WERI-Rb-1 (cell line): ENCODE data around the gene BCL2.

Source experiments
- DNase-seq: peaks from one replicate; pipeline ENCODE4 v3.0.0-alpha.2; 2020
- H3K27ac ChIP-seq: fragments of 250-450 bp; sonication (Bioruptor Pico); 2 replicates; pipeline ENCODE4 v1.5.1; 2020; ENCODE audit warnings: mild to moderate bottlenecking, moderate library complexity
- H3K27me3 ChIP-seq: fragments of 250-450 bp; sonication (Bioruptor Pico); 2 replicates; pipeline ENCODE4 v1.5.1; 2021; ENCODE audit warnings: mild to moderate bottlenecking, low read depth, moderate library complexity; ENCODE audit not compliant: insufficient read depth, severe bottlenecking
- H3K36me3 ChIP-seq: fragments of 250-450 bp; sonication (Bioruptor Pico); 2 replicates; pipeline ENCODE4 v1.5.1; 2020; ENCODE audit warnings: mild to moderate bottlenecking, moderate library complexity
- H3K4me3 ChIP-seq: 2 replicates; pipeline ENCODE4 v1.5.1; 2011; ENCODE audit warnings: low read depth, mild to moderate bottlenecking, control low read depth, low read length
- H3K9me3 ChIP-seq: fragments of 250-450 bp; sonication (Bioruptor Pico); 2 replicates; pipeline ENCODE4 v1.5.1; 2021; ENCODE audit warnings: mild to moderate bottlenecking, moderate library complexity; ENCODE audit not compliant: severe bottlenecking
- TF ChIP-seq, protein P1 (sequence below): IDR thresholded peaks from 2 replicates; pipeline ENCODE4 v1.5.1; 2011; ENCODE audit warnings: low read depth, mild to moderate bottlenecking, control low read depth, inconsistent platforms, low read length

The BCL2 gene

DNA sequence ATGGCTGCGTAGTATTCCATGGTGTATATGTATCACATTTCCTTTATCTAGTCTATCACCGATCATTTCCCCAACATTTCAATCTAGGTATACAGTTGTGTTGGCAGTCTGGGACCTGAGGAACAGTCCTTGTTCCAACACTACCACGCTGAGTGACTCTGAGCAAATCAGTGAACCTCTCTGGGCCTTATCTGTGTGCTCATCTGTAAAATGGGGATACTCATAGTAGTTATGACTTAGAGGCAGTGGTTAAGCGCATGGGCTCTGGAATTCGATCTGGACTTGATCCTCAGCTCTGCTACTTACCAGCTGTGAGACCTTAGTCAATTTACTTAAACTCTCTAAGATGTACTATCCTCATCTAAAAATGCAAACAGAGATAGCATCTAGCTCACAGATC lies 85.1 kb downstream of the BCL2 start:
- no peak overlapping the region for H3K27ac ChIP-seq
- H3K36me3 ChIP-seq: no peaks in the 10 kb centered on the region
- H3K4me3 ChIP-seq: no peak overlapping the region
- no peaks in the 10 kb centered on the region for H3K9me3 ChIP-seq
- TF ChIP-seq, protein P1, sequence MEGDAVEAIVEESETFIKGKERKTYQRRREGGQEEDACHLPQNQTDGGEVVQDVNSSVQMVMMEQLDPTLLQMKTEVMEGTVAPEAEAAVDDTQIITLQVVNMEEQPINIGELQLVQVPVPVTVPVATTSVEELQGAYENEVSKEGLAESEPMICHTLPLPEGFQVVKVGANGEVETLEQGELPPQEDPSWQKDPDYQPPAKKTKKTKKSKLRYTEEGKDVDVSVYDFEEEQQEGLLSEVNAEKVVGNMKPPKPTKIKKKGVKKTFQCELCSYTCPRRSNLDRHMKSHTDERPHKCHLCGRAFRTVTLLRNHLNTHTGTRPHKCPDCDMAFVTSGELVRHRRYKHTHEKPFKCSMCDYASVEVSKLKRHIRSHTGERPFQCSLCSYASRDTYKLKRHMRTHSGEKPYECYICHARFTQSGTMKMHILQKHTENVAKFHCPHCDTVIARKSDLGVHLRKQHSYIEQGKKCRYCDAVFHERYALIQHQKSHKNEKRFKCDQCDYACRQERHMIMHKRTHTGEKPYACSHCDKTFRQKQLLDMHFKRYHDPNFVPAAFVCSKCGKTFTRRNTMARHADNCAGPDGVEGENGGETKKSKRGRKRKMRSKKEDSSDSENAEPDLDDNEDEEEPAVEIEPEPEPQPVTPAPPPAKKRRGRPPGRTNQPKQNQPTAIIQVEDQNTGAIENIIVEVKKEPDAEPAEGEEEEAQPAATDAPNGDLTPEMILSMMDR: no peak
- no peaks in the 10 kb centered on the region for H3K27me3 ChIP-seq
- no peak for DNase-seq

DNA sequence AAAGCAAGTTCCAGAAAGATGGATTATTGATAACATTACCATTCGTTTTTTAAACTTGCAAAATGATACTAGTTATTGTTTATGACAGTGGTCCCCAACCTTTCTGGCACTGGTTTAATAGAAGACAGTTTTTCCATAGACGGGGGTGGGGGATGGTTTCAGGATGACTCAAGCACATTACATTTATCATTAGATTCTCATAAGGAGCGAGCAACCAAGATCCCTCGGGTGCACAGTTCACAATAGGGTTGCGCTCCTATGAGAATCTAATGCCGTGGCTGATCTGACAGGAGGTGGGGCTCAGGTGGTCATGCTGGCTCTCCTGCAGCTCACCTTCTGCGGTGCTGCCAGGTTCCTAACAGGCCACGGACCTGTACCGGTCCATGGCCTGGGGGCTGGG lies 86.2 kb downstream of the BCL2 start:
- no peaks in the 10 kb centered on the region for H3K9me3 ChIP-seq
- TF ChIP-seq, protein P1: no peak
- no peaks in the 10 kb centered on the region for H3K36me3 ChIP-seq
- no peaks in the 10 kb centered on the region for H3K27me3 ChIP-seq
- DNase-seq: no peak
- no peak overlapping the region for H3K4me3 ChIP-seq
- no peak overlapping the region for H3K27ac ChIP-seq

DNA sequence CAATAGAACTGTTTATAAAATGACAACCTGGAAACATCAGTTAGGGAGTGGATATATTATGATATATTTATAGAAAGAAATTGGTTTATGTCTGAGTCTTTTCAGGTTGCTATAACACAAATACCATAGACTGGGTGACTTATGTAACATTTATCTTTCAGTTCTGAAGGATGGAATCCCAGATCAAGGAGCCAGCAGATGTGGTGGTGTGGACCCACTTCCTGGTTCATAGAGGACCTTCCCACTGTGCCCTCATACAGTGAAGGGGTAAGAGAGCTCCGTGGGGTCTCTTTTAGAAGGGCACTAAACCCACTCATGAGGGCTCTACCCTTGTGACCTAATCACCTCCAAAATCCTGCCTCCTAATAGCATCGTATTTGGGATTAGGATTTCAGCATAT lies 86.7 kb downstream of the BCL2 start:
- Histone ChIP-seq H3K9me3 (no peaks in the 10 kb centered on the region), H3K36me3 (no peaks in the 10 kb centered on the region), H3K27me3 (no peaks in the 10 kb centered on the region), H3K4me3 (no peak overlapping the region), H3K27ac (no peak overlapping the region)
- no peak for DNase-seq
- TF ChIP-seq, protein P1: no peak

DNA sequence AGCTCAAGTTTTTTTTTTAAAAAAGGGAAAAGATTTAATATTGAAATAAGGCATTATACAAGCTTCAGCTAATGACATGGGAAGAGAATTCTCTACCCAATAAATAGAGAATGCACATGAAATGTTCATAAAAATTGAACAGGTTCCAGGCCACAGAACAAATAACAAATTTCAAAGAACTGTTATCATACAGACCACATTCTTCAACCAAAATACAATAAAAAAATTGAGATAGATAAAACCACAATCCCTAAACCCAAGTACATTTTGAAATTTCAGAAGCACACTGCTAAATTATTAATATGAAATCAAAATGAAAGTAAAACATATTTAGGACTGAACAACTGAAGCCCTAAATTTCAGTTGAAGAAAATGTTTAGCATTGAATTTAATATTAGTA lies 89.6 kb downstream of the BCL2 start:
- no peak overlapping the region for H3K27ac ChIP-seq
- no peak overlapping the region for H3K4me3 ChIP-seq
- no peak for DNase-seq
- no peaks in the 10 kb centered on the region for H3K27me3 ChIP-seq
- no peaks in the 10 kb centered on the region for H3K36me3 ChIP-seq
- TF ChIP-seq, protein P1: no peak
- no peaks in the 10 kb centered on the region for H3K9me3 ChIP-seq

DNA sequence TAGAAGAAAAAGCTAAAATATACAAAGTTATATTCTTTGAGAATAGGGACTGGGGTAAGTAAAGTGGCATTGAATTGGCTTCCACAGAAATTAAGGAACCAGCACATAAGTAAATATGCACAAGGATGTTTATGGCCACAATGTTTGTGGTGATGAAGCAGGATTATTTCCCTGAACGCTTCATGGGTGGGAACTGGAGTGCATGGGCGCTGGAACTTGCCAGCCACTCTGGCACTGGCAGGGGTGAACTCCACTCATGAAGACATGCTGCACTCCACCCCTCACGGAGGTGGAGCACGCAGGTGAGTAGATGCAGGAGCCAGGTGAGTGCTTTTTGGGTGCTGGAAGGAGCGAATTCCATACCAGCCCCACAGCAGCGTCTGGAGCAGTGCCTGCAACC lies 94.1 kb downstream of the BCL2 start:
- TF ChIP-seq, protein P1: no peak
- Histone ChIP-seq H3K4me3 (no peak overlapping the region), H3K27me3 (no peaks in the 10 kb centered on the region), H3K27ac (no peak overlapping the region), H3K9me3 (no peaks in the 10 kb centered on the region), H3K36me3 (no peaks in the 10 kb centered on the region)
- no peak for DNase-seq

DNA sequence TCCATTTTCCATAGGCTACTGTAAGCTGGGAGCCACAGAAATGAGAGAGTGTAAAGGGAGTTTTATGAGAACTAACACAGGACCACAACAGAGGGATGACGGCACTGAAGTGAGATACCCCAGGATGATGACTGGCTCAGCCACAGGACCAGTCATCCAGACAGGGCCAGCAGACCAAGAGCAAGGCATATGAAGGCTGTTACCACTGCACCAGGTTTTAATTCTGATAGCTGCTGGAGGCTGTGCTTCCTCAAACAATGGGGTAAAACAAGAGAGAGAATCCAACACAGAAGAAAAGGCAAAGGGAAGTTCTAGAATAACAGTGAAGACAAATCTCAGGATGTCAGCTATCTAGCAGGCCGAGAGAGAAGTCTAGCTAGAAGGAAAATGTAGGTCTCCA lies 94.9 kb downstream of the BCL2 start:
- H3K27me3 ChIP-seq: no peaks in the 10 kb centered on the region
- H3K9me3 ChIP-seq: no peaks in the 10 kb centered on the region
- no peaks in the 10 kb centered on the region for H3K36me3 ChIP-seq
- TF ChIP-seq, protein P1: no peak
- H3K4me3 ChIP-seq: no peak overlapping the region
- H3K27ac ChIP-seq: no peak overlapping the region
- DNase-seq: no peak
